Lower lobe of right lung (tissue), 2 donors: ENCODE data around the gene LRP1B. TPM values are rescaled to one million over a fixed set of nuclear protein-coding genes. Genes with fewer than 3 reads are reported as not detected.

ENCODE experiments used
- ATAC-seq, 2 donors: fragments of 200-7000 bp; cut with Tn5 transposase; one replicate each; pipeline ENCODE4 v1.9.1; 2020 to 2022; ENCODE audit warnings: mild to moderate bottlenecking in 2 of 2, moderate library complexity in 2 of 2
- DNase-seq: peaks from one replicate; pipeline ENCODE4 v3.0.0-alpha.2; 2020
- H3K27ac ChIP-seq: fragments of 200-600 bp; one replicate; pipeline ENCODE4 v1.8.0; 2022
- H3K27me3 ChIP-seq: fragments of 200-600 bp; one replicate; pipeline ENCODE4 v1.8.0; 2022; ENCODE audit warnings: low read depth
- H3K36me3 ChIP-seq: fragments of 200-600 bp; one replicate; pipeline ENCODE4 v1.8.0; 2022; ENCODE audit warnings: mild to moderate bottlenecking
- H3K4me1 ChIP-seq: fragments of 200-600 bp; one replicate; pipeline ENCODE4 v1.8.0; 2022
- H3K4me3 ChIP-seq: fragments of 200-600 bp; one replicate; pipeline ENCODE4 v1.8.0; 2022; ENCODE audit warnings: mild to moderate bottlenecking
- H3K9me3 ChIP-seq: fragments of 200-600 bp; one replicate; pipeline ENCODE4 v1.8.0; 2022
- intact Hi-C: fragments of 100-400 bp; cut with DNase I; formaldehyde crosslinking; loops from one replicate; pipeline ENCODE4 v1.11.0; 2022
- total RNA-seq: library from RNA; stranded (reverse); fragmentation: NEBNext Ultra II Directional; extraction: Animal tissue kit (Norgen Biotek cat#: 25700); gene quantifications from one replicate; pipeline ENCODE4 v1.2.1, GENCODE V29; 2021
- TF ChIP-seq, protein P1 (sequence below): fragments of 200-600 bp; IDR thresholded peaks from one replicate; pipeline ENCODE4 v1.8.0; 2022; ENCODE audit warnings: antibody characterized with exemption, mild to moderate bottlenecking
- donor health status: DM: no; HTN: yes; CAD: no; lungs with severe emphysema.

Gene LRP1B
- total RNA-seq, 1 donor from 2014 or later, result 0.09 TPM

DNA sequence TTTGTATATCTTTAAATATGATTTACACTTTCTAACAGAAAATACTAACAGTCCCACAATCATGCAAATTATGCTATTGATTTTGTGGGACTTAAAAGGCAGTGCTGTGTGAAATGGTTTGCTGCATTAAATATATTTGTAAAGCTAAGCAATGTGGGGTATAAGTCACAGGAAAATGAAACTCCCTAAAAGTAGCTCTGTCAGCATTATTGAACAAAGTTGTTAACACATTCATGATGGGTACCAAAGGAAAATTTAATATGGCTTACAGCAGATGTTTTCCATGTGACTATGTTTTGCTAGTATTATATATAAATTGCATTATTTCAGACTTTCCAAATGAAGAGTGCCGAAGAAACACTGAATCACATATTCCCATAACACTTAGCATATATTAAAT lies 1450.0 kb downstream of the LRP1B start:
- Histone ChIP-seq H3K27ac (no peak overlapping the region), H3K9me3 (no peaks in the 10 kb centered on the region), H3K4me1 (no peaks in the 10 kb centered on the region), H3K4me3 (no peak overlapping the region), H3K27me3 (no peaks in the 10 kb centered on the region), H3K36me3 (no peaks in the 10 kb centered on the region)
- ATAC-seq (no peak), DNase-seq (no peak)
- TF ChIP-seq, protein P1, sequence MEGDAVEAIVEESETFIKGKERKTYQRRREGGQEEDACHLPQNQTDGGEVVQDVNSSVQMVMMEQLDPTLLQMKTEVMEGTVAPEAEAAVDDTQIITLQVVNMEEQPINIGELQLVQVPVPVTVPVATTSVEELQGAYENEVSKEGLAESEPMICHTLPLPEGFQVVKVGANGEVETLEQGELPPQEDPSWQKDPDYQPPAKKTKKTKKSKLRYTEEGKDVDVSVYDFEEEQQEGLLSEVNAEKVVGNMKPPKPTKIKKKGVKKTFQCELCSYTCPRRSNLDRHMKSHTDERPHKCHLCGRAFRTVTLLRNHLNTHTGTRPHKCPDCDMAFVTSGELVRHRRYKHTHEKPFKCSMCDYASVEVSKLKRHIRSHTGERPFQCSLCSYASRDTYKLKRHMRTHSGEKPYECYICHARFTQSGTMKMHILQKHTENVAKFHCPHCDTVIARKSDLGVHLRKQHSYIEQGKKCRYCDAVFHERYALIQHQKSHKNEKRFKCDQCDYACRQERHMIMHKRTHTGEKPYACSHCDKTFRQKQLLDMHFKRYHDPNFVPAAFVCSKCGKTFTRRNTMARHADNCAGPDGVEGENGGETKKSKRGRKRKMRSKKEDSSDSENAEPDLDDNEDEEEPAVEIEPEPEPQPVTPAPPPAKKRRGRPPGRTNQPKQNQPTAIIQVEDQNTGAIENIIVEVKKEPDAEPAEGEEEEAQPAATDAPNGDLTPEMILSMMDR, result no peak
- intact Hi-C loops, result no loop called here

DNA sequence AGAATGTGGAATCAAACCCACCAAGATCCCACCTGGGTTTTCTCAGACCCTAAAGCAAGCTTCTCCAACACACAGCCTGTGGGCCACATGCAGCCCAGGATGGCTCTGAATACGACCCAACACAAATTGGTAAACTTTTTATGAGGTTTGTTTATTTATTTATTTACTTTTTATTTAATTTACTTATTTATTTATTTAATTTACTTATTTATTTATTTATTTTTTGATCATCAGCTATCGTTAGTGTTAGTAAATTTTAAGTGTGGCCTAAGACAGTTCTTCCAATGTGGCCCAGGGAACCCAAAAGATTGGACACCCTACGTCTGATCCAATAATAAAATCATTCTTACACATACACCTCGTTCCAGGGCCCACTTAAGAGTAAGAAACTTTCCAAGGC lies 1451.1 kb downstream of the LRP1B start:
- no peak for ATAC-seq
- intact Hi-C loops, result no loop called here
- TF ChIP-seq, protein P1, result no peak

DNA sequence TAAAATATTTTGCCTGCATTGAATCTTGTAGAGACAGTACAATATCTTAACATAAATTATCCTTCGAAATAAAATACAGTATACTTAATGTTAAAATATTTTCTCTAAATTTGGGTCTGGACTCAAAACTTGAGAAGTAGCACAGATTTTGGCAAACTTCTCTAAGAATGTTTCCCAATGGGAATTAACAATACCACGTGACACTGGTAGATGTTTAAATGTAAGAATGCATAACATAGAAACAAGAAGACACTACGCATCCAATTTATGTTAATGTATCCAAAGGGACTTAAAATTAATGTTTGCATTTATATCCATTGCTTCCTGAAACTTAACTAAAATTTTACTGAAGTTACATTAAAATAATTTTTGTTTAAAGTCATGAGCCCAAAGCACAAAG lies 1460.9 kb downstream of the LRP1B start:
- H3K4me1 ChIP-seq, result no peaks in the 10 kb centered on the region
- H3K9me3 ChIP-seq, result no peaks in the 10 kb centered on the region
- no peak overlapping the region for H3K27ac ChIP-seq
- H3K27me3 ChIP-seq, result no peaks in the 10 kb centered on the region
- no peak for DNase-seq
- ATAC-seq, result no peak
- no peaks in the 10 kb centered on the region for H3K36me3 ChIP-seq
- TF ChIP-seq, protein P1, result no peak
- no peak overlapping the region for H3K4me3 ChIP-seq
- intact Hi-C loops, result no loop called here

More for the DNA sequence above, 1451.1 kb downstream of the LRP1B start:
- Histone ChIP-seq H3K36me3 (no peaks in the 10 kb centered on the region), H3K27ac (no peak overlapping the region), H3K4me3 (no peak overlapping the region), H3K9me3 (no peaks in the 10 kb centered on the region), H3K4me1 (no peaks in the 10 kb centered on the region), H3K27me3 (no peaks in the 10 kb centered on the region)
- DNase-seq, result no peak

DNA sequence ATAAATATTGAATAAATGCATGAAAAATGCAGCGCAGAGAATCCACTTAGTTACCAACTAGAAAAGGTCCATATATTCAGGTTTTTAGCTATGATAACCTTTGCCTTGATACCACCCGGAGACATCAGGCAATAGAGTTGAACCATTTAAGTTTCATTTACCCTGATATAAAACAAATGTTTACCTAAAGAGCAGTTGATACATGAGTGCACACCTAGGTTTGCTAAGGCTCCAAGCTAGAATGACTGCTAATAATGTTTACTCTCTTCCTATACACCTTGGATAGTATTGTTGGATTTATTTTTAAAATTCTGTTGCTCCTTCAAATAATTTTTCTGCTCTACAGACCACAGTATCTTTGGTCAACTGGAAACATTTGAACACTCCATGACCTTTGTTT lies 1463.6 kb downstream of the LRP1B start:
- Histone ChIP-seq H3K4me1 (no peaks in the 10 kb centered on the region), H3K27ac (no peak overlapping the region), H3K4me3 (no peak overlapping the region), H3K9me3 (no peaks in the 10 kb centered on the region), H3K27me3 (no peaks in the 10 kb centered on the region), H3K36me3 (no peaks in the 10 kb centered on the region)
- DNase-seq (no peak), ATAC-seq (no peak)
- intact Hi-C loops, result no loop called here
- TF ChIP-seq, protein P1, result no peak

DNA sequence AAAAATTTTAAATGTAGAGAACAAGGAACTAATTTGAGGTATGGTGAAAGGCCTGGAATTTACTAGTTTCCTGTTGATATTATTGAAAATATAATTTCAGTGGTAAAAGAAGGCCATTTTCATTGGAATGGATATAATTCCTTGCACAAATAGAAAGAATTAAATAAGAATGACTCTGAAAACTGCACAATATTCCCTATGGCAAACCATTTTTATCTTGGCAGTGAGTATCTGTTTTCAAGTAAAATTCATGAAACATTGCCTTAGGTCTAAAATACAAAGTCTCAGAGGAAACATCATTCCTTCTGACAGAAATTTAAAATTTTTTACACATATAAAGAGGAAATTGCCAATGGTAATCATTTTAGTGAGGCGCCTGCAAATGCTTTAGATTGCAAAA lies 1468.3 kb downstream of the LRP1B start:
- DNase-seq (no peak), ATAC-seq (no peak)
- TF ChIP-seq, protein P1, result no peak
- Histone ChIP-seq H3K4me1 (no peaks in the 10 kb centered on the region), H3K9me3 (no peaks in the 10 kb centered on the region), H3K4me3 (no peak overlapping the region), H3K27ac (no peak overlapping the region), H3K27me3 (no peaks in the 10 kb centered on the region), H3K36me3 (no peaks in the 10 kb centered on the region)
- intact Hi-C loops, result no loop called here
